GM19468 (cell line): ENCODE results near the gene PLAAT3.
"Not testable (repeated sequence)": the region's sequence is repeated elsewhere in the genome, so short reads cannot be mapped to it uniquely, and the experiment has no call there.

Experiments
- ATAC-seq: cut with Tn5 transposase; IDR thresholded peaks from one replicate; pipeline ENCODE4 v1.9.1; 2021; ENCODE audit warnings: mild to moderate bottlenecking, moderate library complexity, moderate number of reproducible peaks; ENCODE audit not compliant: unreplicated experiment; ENCODE audit errors: extremely low read depth

Gene PLAAT3

DNA sequence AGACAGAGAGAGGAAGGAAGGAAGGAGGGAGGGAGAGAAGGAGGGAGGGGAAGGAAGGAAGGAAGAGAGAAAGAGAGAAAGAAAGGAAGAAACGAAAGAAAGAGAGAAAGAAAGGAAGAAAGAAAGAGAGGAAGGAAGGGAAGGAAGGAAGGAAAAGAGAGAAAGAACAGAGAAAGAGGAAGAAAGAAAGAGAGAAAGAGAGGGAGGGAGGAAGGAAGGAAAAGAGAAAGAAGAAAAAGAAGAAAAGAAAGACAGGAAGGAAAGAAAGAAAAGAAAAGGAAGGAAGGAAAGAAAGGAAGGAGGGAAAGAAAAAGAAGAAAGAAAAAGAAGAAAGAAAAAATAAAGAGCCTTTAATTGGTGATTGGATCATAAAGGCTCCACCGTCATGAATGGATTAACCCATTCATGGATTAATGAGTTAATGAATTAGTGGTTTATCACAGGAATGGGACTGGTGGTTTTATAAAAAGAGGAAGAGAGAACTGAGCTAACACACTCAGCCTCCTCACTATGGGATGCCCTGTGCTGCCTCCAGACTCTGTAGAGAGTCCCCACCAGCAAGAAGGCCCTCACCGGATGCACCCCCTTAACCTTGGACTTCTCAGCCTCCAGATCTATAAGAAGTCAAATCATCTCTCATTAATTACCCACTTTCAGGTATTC, 42.1 kb downstream of the PLAAT3 start:
- no peak for ATAC-seq

DNA sequence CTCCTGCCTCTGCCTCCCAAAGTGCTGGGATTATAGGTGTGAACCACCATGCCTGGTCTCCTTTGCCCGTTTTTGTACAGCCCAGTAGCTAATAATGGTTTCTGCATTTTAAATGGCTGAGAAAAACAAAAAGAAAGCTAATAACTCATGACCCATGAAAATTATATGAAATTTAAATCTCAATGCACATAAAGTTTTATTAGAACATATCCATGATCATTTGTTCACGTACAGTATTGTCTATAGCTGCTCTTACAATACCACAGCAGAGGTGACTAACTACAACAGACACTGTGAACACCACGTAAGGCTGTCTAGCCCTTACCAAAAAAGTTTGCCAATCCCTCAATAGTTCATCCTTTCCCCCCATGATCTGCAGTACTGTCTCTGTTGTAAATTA, 44.7 kb downstream of the PLAAT3 start:
- ATAC-seq = no peak

DNA sequence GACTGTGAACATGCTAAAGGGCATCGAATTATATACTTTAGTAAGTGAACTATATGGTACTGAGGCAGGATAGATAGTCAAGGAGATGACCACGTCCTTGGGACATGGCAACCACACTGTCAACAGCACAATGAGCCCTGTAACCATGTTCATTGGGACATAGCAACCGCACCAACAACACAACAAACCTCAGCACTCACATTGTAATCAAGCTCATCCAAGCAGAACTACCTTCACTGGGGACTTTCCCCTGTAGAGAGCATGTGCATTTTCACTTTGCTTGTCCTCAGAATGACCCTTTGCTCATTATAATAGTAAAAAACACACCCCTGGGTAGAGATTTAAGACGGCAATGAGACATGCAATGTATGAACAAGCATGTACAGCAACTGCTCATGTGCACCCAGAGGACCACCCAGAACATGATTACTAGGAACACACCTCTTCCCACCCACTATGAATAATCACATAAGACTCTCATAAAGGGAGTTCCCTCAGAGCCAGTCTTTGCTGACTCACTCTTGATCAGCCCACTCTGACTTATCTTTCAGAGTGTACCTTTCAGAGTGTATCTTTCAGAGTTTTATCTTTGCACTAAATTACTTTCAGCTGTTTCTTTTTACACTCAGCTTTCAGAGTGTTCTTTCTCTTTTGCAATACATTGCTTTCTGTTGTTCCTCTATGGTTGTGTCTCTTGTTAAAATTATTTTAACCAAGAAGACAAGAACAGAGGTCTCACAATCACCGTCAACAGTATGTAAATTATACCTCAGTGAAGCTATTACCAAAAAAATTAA, 47.0 kb downstream of the PLAAT3 start:
- peak; percentile 84 for ATAC-seq

DNA sequence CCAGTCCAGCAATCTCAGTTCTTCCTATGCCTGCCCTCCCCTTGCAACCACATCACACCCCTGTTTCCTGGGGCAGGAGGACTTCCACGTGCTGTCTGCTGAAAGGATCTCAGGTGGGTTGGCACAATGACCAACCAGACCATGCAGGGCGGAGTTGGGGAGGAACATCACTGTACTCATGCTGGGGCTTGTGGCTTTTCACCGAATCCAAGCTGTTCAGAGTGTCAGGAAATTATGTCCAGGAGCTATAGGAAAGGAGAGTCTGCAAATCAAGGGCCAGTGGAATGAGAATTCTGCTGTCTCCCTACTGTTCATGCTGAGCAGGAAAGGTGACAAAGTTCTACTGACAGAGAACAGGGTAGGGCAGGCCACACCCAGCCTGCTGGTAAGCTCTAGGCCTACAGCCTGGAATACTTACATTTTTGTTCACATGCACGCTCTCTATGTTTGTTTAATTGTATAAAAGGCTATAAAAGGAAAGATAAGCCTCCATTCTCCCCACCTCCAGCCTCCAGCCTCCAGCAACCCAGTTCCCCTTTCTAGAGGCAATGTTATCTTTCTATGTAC, 49.4 kb downstream of the PLAAT3 start:
- no peak for ATAC-seq

DNA sequence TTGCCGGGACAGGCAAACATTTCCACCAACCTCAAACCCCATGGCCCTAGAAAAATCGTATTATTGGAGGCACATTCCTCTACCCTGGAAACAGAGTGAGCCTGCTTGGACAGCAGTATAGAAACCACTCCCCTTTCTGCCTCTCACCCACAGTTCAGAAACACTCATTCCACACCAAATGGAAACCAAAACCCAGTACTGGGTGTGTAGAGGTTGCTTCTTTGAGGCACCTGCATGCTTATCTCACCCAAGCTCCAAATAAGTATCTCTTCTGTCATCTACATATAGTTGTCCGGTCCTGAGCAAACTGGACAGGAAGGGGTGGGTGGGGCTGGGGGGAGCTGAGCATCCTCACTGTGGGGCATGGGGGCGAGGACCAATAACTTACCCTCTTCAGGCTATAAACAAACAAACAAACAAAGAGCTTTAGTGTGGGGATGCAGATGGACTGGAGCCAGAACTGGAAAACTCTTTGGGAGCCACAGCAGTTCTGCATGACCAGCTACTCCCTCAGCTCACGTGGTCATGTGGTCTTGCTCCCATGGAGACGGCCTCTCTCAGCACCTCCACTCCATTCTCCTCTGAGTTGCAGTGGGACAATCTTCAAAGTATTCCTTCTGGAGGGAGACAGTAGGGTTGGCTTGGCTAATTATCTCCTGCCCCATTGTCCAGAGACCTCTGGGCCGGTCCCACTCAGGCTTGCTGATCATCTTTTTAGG, 50.0 kb downstream of the PLAAT3 start:
- peak; percentile 49 for ATAC-seq

DNA sequence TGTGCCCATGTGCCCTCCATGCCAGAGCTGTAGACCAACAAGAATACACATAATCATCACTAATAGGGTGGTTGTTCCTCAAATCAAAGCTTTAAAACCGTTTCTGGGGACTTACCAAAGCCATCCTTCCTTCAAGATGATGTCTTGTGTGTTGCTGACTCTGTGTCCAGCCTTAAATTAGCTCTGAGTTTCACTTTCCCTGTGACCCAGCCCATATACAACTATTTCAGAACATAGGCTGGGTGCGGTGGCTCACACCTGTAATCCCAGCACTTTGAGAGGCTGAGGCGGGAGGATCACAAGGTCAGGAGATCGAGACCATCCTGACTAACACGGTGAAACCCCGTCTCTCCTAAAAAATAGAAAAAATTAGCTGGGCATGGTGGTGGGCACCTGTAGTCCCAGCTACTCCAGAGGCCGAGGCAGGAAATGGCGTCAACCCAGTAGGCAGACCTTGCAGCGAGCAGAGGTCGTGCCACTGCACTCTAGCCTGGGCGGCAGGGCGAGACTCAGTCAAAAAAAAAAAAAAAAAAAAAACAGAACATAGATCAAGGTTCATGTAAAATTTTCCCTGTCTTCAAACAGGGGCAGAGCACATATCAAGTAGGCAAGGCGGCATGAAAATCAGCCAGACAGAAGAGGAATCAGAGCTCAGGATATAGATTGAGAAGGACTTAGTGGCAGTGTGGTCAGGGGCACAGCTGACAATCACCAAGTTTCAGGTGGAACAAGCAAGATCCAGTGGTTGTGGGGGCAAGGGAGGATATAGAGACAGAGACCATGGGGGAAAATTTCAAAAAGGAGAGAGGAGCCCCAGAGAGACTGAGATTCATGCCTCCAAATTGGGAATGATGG, 50.8 kb downstream of the PLAAT3 start, which contains the start of gene PLAAT2:
TSS of gene PLAAT2 (minus strand) at position 179 of the 855 bp plus-strand sequence. CDS start at position 124, 55 bp downstream.
- no peak for ATAC-seq

DNA sequence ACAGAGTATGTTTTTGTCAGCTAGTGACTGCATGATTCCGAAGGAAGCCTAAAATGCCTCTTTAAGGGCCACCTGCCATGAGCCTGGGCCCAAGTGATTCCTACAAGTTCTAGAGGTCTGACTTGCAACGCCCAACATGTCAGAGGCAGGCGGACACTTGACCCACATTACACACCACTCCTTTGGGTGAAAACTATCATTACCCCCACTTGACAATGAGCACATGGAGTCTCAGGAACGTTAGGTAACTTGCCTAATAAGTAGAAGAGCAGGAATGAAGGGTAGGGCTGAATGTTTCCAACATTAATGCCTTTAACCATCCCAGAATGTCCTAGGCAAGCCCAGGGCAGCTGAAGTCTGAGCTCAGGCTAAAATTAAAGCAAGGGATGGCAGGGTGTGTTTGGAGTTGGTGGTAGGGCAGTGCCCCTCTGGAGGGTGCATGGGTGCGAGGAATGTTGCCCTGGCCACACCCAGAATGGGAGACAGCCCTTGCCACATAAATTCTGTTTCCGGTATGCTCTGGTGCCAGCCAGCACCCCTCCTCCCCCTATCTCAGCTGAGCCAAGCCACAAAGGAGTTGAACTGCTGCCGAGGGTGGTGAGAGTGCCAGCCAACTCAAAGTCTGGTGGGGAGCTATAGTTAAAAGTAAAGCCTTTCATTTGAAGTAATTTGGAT, 53.6 kb downstream of the PLAAT3 start:
- no peak for ATAC-seq

DNA sequence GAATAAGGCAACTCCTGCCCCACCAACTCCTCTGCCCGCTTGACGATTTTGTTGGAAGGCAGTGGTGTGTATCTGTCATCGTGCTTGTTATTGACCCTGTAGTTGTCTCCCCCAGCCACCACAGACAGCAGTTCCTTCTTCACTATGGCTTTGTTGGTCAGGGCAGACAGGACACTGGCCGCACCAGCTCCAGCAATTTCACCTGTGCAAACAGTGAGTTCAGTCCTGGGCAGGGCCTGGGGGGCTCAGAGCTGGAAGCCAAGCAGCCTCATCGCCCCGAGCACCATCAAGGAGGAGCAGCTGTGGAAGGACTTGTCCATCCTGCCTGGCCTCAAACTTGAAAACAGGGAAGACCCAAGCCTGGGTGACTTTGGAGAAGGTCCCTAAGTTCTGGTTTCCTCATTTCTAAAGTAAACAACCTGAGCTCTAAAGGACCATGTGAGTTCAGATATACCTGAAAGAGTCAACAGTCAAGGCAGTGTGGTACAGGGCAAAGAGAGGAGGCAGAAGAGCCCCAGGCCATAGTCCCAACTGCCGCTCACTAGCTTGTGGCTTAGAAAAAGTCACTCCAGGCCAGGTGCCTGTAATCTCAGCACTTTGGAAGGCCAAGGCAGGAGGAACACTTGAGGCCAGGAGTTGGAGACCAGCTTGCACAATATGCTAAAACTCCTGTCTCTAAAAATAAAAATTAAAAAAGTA, 55.6 kb downstream of the PLAAT3 start:
- ATAC-seq = no peak

DNA sequence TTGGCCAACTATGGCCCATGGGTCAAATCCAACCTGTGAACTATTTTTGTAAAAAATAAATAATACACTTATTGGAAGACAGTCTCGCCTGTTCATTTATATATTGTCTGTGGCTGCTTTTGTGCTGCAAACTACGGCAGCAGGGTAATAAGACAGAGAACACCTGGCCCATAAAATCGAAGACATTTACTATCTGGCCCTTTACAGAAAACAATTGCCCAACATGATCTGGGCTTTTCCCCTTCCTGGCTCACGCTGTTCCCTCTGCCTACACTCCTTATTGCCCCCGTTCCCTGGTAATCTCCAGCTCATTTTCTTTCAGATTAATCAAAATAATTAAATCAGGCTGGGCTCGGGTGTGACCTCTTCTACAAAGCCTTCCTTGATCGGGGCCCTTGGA, 56.7 kb downstream of the PLAAT3 start:
- no peak for ATAC-seq

DNA sequence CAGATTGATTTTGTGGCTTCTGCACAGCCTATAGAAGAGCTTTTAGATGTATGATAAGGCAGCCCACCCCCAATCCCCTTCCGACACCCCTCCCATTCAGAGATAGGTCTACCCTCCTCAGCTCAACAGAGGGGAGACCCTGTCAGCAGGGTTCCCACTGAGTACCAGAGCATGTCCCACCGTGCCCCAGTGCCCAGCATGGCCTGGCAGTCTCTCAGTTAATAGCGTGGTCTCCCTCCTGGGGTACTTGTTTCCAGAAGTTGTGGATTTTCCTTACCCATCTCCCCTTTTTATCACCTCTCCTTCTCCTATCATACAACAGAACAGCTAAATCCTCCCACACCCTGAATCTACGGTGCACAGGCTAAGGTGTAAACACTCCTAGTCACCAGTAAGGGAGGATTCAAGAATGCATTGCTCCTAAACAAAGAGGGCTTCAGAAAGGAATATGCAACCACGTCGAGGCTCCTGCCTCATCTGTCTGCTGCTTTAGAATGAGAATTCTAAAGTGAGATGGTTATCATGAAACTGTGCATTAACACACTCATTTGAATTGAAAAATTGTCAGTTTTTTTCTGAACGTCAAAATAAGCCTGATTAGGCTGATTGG, 57.7 kb downstream of the PLAAT3 start:
- no peak for ATAC-seq

DNA sequence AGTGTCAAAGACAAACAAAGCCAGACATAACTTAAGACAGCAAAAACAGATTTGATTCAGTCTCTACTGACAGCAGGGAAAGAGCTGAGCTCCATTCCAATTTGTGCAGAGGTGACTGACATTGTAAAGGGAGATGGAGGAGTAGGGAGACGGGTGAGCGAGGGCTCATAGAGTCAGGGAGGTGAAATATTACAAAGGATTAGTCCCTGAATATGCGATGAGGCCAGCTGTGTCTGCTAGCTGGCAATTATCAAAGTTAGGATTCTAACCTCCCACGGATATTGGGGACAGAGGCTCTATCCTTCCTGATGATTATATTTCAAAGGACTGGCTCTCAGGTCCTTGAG, 59.4 kb downstream of the PLAAT3 start:
- no peak for ATAC-seq

DNA sequence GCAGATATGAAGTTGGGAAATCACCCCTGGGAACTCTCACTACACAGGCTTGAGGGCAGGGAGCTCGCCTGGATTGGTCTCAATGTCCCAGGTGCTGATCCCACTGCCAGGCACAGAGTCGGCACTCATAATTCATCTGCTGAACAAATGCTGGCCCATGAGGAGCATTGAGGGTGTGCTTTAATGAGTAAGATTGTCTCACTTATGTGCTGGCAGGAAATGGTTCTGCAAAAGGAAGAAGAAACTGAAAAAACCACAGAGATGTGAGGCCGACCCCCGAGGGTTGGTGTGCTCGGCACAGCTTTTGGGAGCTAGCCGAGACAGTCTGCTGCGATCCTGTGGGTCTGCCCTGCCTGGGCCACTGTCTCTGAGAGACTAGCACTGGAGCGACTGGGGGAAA, 60.5 kb downstream of the PLAAT3 start:
- ATAC-seq = peak; percentile 75

DNA sequence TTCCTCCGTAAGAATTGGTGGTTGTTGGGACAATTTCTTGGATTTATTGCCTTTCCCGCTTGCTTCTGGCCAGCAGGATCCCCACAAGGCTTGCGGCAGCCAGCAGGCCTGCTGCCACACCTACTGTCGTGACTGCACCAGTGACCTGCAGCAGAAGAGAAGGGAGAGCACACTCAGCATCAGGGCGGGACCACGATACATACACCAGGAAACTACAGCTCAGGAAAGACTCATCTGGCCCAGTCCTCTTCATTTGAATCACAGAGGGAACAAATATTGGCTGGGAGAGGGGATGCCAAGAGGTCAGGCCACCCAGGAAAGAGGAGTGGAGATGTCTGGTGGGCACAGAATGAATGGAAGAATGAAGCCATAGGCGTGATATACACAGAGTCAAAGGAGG, 61.3 kb downstream of the PLAAT3 start:
- no peak for ATAC-seq

DNA sequence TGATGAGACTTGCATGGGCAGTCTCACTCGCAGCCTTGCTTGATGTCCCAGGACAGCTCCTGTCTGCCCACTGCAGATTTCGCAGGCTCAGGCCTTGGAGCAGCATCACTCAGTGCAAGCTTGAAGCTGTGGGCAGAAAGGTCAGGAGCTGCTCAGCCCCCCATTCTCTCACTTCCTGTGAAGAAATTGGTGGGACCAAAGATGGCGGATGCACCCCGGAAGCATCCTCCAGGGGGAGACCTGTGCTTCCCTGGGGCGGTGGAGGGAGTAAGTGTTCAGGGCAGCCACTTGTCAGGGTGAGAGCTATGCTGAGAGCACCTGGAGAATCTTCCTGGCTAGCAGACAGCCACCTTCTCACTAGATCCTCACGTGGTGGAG, 62.4 kb downstream of the PLAAT3 start:
- ATAC-seq = no peak

DNA sequence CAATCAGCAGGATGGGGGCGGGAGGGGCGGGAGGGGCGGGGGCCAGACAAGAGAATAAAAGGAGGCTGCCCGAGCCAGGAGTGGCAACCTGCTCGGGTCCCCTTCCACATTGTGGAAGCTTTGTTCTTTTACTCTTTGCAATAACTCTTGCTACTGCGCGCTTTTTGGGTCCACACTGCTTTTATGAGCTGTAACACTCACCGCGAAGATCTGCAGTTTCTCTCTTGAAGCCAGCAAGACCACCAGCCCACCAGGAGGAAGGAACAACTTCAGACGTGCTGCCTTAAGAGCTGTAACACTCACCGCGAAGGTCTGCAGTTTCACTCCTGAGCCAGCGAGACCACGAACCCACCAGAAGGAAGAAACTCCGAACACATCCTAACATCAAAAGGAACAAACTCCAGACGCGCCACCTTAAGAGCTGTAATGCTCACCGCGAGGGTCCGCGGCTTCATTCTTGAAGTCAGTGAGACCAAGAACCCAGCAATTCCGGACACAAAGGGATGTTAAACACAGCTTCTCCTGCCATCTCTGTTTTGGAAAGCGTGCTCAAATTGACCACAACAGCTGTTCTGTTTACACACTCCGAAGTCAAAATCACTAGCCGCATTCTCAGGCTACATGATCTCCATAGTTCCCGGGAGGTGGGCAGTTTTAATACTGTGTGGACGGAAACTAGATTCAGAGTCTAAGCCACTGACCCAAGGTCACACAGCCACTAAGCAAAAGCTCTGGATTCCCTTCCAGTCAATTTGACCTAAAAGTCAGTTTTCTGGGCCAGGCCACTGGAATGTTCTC, 62.9 kb downstream of the PLAAT3 start:
- ATAC-seq = no peak

DNA sequence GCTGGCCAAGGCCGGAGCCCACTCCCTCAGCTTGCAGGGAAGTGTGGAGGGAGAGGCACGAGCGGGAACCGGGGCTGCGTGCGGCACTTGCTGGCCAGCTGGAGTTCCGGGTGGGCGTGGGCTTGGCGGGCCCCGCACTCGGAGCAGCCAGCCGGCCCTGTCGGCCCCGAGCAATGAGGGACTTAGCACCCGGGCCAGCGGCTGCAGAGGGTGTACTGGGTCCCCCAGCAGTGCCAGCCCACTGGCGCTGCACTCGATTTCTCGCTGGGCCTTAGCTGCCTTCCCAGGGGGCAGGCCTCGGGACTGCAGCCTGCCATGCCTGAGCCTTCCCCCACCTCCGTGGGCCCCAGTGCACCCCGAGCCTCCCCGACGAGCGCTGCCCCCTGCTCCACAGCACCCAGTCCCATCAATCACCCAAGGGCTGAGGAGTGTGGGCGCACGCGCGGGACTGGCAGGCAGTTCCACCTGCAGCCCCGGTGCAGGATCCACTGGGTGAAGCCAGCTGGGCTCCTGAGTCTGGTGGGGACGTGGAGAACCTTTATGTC, 64.0 kb downstream of the PLAAT3 start:
- ATAC-seq = not testable (repeated sequence)

DNA sequence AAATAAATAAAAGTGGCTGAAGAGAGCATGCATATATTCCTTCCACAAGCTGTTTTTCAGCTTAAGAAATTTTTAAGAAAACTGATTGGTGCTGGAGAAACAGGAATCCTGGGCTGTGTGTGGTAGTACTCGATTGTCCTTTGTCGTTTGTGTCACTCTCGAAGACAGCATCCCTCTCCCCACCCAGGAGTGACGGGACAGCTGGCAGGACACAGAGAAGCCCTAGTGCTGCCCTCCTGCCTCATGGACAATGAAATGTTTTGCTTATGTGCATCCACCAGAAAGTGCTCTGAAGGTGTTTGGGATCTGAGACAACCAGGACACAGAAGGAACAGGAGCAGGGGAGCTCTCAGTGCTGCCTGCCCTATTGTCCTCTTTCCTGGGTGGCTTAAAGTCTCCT, 64.8 kb downstream of the PLAAT3 start:
- ATAC-seq = no peak
